CD14-positive monocyte (primary cell): ENCODE measurements around the gene EDDM13. TPM values are rescaled to one million over a fixed set of nuclear protein-coding genes. Genes with fewer than 3 reads are reported as not detected.

ENCODE experiments used
- DNase-seq, 3 donors: peaks; one replicate each; pipeline ENCODE4 v3.0.0-alpha.2; 2011 to 2022
- H2AFZ ChIP-seq: 2 replicates; pipeline ENCODE4 v1.6.0; 2012; ENCODE audit warnings: mild to moderate bottlenecking, low read depth, low read length, inconsistent platforms; ENCODE audit not compliant: insufficient read depth, poor library complexity, severe bottlenecking
- H3K27ac ChIP-seq, 2 donors: 1 replicate in 1 of 2; 2 replicates in 1 of 2; pipeline ENCODE4 v1.5.1; 2012 to 2013; ENCODE audit warnings: low read length in 2 of 2, control low read depth in 1 of 2, inconsistent platforms in 1 of 2, low read depth in 1 of 2, mild to moderate bottlenecking in 1 of 2
- H3K27me3 ChIP-seq, 2 donors: one replicate each; pipeline versions ENCODE4 v1.6.0 to v1.6.1; 2011 to 2013; ENCODE audit warnings: low read length in 2 of 2; ENCODE audit not compliant: control insufficient read depth in 2 of 2, insufficient read depth in 2 of 2
- H3K36me3 ChIP-seq, 2 donors: replicated peaks in 1 of 2; 1 replicate in 1 of 2; 2 replicates in 1 of 2; pipeline versions ENCODE4 v1.5.1 to v1.6.1; 2012 to 2013; ENCODE audit warnings: low read length in 2 of 2, control low read depth in 1 of 2, inconsistent platforms in 1 of 2, mild to moderate bottlenecking in 1 of 2; ENCODE audit not compliant: insufficient read depth in 2 of 2, control insufficient read depth in 1 of 2
- H3K4me1 ChIP-seq, 2 donors: 1 replicate in 1 of 2; 2 replicates in 1 of 2; pipeline versions ENCODE4 v1.5.1 to v1.6.1; 2012 to 2013; ENCODE audit warnings: low read length in 2 of 2, control low read depth in 1 of 2, inconsistent platforms in 1 of 2, mild to moderate bottlenecking in 1 of 2, moderate library complexity in 1 of 2; ENCODE audit not compliant: insufficient read depth in 2 of 2, control insufficient read depth in 1 of 2
- H3K4me2 ChIP-seq: replicated peaks from 2 replicates; pipeline ENCODE3; 2012; ENCODE audit warnings: low read length, moderate library complexity, mild to moderate bottlenecking; ENCODE audit not compliant: poor library complexity, severe bottlenecking; ENCODE audit errors: extremely low read depth
- H3K4me3 ChIP-seq, 3 experiments: fragments of 200-600 bp in 1 of 3; sonication (generic) in 1 of 3; replicated peaks in 1 of 3; 1 replicate in 2 of 3; 2 replicates in 1 of 3; pipeline ENCODE4 v1.5.1; 2011 to 2013; ENCODE audit warnings: low read length in 3 of 3, mild to moderate bottlenecking in 3 of 3, control low read depth in 2 of 3, low read depth in 2 of 3, inconsistent platforms in 1 of 3, moderate library complexity in 1 of 3
- H3K79me2 ChIP-seq: 2 replicates; pipeline ENCODE4 v1.6.0; 2012; ENCODE audit warnings: mild to moderate bottlenecking, control low read depth, inconsistent platforms, low read length, moderate library complexity; ENCODE audit not compliant: insufficient read depth
- H3K9ac ChIP-seq: 2 replicates; pipeline ENCODE4 v1.6.0; 2017; ENCODE audit warnings: low read length, mild to moderate bottlenecking; ENCODE audit not compliant: insufficient read depth, poor library complexity, severe bottlenecking
- H3K9me3 ChIP-seq, 2 donors: replicated peaks in 1 of 2; 1 replicate in 1 of 2; 2 replicates in 1 of 2; pipeline versions ENCODE4 v1.5.1 to v1.6.1; 2012 to 2013; ENCODE audit warnings: low read length in 2 of 2, control low read depth in 1 of 2; ENCODE audit not compliant: control insufficient read depth in 1 of 2, insufficient read depth in 1 of 2
- H4K20me1 ChIP-seq: 2 replicates; pipeline ENCODE4 v1.6.0; 2012; ENCODE audit warnings: mild to moderate bottlenecking, low read length, control low read depth, moderate library complexity; ENCODE audit not compliant: insufficient read depth
- H3K27ac Mint-ChIP-seq, 7 donors: one replicate each; pipeline ENCODE4 v1.8.0; 2020; ENCODE audit warnings: mild to moderate bottlenecking in 7 of 7, mixed read lengths in 7 of 7, moderate library complexity in 6 of 7, inconsistent platforms in 2 of 7
- H3K27me3 Mint-ChIP-seq, 3 donors: one replicate each; pipeline ENCODE4 v1.8.0; 2021 to 2022; ENCODE audit warnings: low read depth in 3 of 3, mild to moderate bottlenecking in 3 of 3, mixed read lengths in 3 of 3, moderate library complexity in 3 of 3, inconsistent platforms in 1 of 3
- H3K36me3 Mint-ChIP-seq, 2 donors: one replicate each; pipeline ENCODE4 v1.8.0; 2020; ENCODE audit warnings: mixed read lengths in 2 of 2, inconsistent platforms in 1 of 2, mild to moderate bottlenecking in 1 of 2
- H3K4me1 Mint-ChIP-seq: one replicate; pipeline ENCODE4 v1.8.0; 2020; ENCODE audit warnings: mild to moderate bottlenecking, mixed read lengths
- H3K4me3 Mint-ChIP-seq, 2 donors: one replicate each; pipeline ENCODE4 v1.8.0; 2020; ENCODE audit warnings: mild to moderate bottlenecking in 2 of 2, mixed read lengths in 2 of 2, moderate library complexity in 1 of 2
- H3K9me3 Mint-ChIP-seq, 7 donors: one replicate each; pipeline ENCODE4 v1.8.0; 2020 to 2022; ENCODE audit warnings: mixed read lengths in 7 of 7, mild to moderate bottlenecking in 6 of 7, moderate library complexity in 6 of 7, inconsistent platforms in 2 of 7
- CTCF ChIP-seq: fragments of 200-600 bp; IDR thresholded peaks from one replicate; pipeline ENCODE4 v1.8.0; 2022; ENCODE audit warnings: antibody characterized with exemption, mild to moderate bottlenecking
- WGBS: methylation state at CpG from one replicate; pipeline ENCODE4 v1.1.5; 2013; ENCODE audit warnings: missing lambda C conversion rate; ENCODE audit not compliant: insufficient coverage; 5-methylcytosine and 5-hydroxymethylcytosine counted together
- intact Hi-C, 2 donors: fragments of 100-400 bp; cut with micrococcal nuclease; formaldehyde crosslinking; loops; one replicate each; pipeline versions ENCODE4 v1.15.0 to v1.15.1; 2023
- polyA plus RNA-seq, 3 donors: library from polyadenylated mRNA; depleted of rRNA in 1 of 3; unstranded in 2 of 3; stranded (reverse) in 1 of 3; fragments of 300-500 nt in 2 of 3; fragments of >200 nt in 1 of 3; fragmentation: Illumina TruSeq in 2 of 3; gene quantifications; 1 replicate in 2 of 3; 2 replicates in 1 of 3; pipeline ENCODE4 v1.2.3, GENCODE V29; 2012 to 2021

The EDDM13 gene
- polyA plus RNA-seq, 3 donors, result 0.25 to 0.70 (median 0.61) TPM

GRCh38 chr19:56310462-56310861, 37.9 kb downstream of the EDDM13 start:
- no peak overlapping the region for H3K4me2 ChIP-seq
- DNase-seq, result no peak
- H3K9ac ChIP-seq, result no peak overlapping the region
- peaks cover 25% of the 10 kb centered on the region for H3K4me1 Mint-ChIP-seq
- 100% methylated on average over 4 of the region's 8 CpGs for WGBS
- H3K4me3 ChIP-seq, result no peak overlapping the region
- intact Hi-C loops, result loop anchor here (5.0 kb wide), 1 partner anchor 38 kb away; the partner anchor contains the start of gene EDDM13 (in 2 of the 2)
- peak overlapping the region in 1 of 7 donors; percentile 32 for H3K27ac Mint-ChIP-seq
- H3K27me3 ChIP-seq, result no peaks in the 10 kb centered on the region
- H3K36me3 ChIP-seq, result peaks cover 13 to 42% of the 10 kb centered on the region in 2 donors
- peaks cover 0 to 2% (median 1%) of the 10 kb centered on the region in 3 donors for H3K27me3 Mint-ChIP-seq
- H4K20me1 ChIP-seq, result no peaks in the 10 kb centered on the region
- H3K27ac ChIP-seq, result no peak overlapping the region
- H3K4me1 ChIP-seq, result peaks cover 17 to 26% of the 10 kb centered on the region in 2 donors
- H3K9me3 Mint-ChIP-seq, result peaks cover 0 to 2% (median 0%) of the 10 kb centered on the region in 7 donors
- no peak overlapping the region for H2AFZ ChIP-seq
- no peak overlapping the region for H3K4me3 Mint-ChIP-seq
- H3K9me3 ChIP-seq, result no peaks in the 10 kb centered on the region
- H3K79me2 ChIP-seq, result peaks cover 42% of the 10 kb centered on the region
- H3K36me3 Mint-ChIP-seq, result peaks cover 39 to 50% of the 10 kb centered on the region in 2 donors
- TF ChIP-seq CTCF, result no peak

GRCh38 chr19:56312342-56312741, 39.8 kb downstream of the EDDM13 start:
- Mint-ChIP-seq H3K4me1 (peaks cover 32% of the 10 kb centered on the region), H3K36me3 (peaks cover 32 to 40% of the 10 kb centered on the region in 2 donors), H3K27me3 (peaks cover 0 to 1% (median 0%) of the 10 kb centered on the region in 3 donors), H3K9me3 (peaks cover 0 to 2% (median 0%) of the 10 kb centered on the region in 7 donors), H3K4me3 (peak overlapping the region in 1 of 2 donors; percentile 15), H3K27ac (peak overlapping the region in 5 of 7 donors; percentile 21 to 98 (median 75))
- peaks cover 48% of the 10 kb centered on the region for H3K79me2 ChIP-seq
- no peak overlapping the region for H3K9ac ChIP-seq
- H2AFZ ChIP-seq, result no peak overlapping the region
- intact Hi-C loops, result loop anchor here (5.0 kb wide), 1 partner anchor 40 kb away; the partner anchor contains the start of gene EDDM13 (in 2 of the 2)
- no peak for TF ChIP-seq CTCF
- H3K36me3 ChIP-seq, result peaks cover 9 to 31% of the 10 kb centered on the region in 2 donors
- 48% methylated on average over 2 of the region's 4 CpGs for WGBS
- no peak overlapping the region for H3K4me3 ChIP-seq
- DNase-seq, result peak in 1 of 3 donors; percentile 40
- H3K9me3 ChIP-seq, result no peaks in the 10 kb centered on the region
- no peaks in the 10 kb centered on the region for H4K20me1 ChIP-seq
- H3K27ac ChIP-seq, result peak overlapping the region in 1 of 2 donors; percentile 46
- H3K27me3 ChIP-seq, result no peaks in the 10 kb centered on the region
- peaks cover 25 to 37% of the 10 kb centered on the region in 2 donors for H3K4me1 ChIP-seq
- no peak overlapping the region for H3K4me2 ChIP-seq
